ENCODE measurements around the gene EPHB6. TPM values are rescaled to one million over a fixed set of nuclear protein-coding genes. Genes with fewer than 3 reads are reported as not detected.

The EPHB6 gene
- total RNA-seq, 2 donors from 2014 or later: 8.2 to 19.4 TPM

DNA sequence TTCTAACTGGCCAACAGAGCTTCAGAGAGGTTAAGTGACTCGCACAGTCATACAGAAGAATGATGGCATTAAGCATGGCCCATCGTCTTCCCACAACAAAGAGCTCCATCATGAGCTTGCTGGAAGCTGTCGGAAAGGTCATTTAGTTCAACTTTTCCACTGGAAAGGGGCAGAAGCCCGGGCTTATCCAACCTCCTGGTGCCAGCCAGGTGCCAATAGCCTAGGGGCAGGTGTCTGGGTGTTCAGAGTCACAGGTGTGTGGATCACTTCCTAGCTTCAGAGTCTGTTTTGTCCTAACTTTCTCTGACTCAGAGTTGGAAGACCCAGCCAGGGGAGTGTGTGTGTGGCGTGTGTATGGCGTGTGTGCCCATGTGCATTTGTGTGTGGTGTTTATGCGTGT, 32.0 kb downstream of the EPHB6 start:
- no peak for TF ChIP-seq CTCF (IDR thresholded peaks at IDR 0.05)
- DNase-seq (ENCODE audit: low spot score): no peak
- H3K27ac ChIP-seq: no peak overlapping the region
- H3K27me3 ChIP-seq: no peaks in the 10 kb centered on the region
- no peaks in the 10 kb centered on the region for H3K4me1 ChIP-seq
- no peaks in the 10 kb centered on the region for H3K36me3 ChIP-seq
- H3K9me3 ChIP-seq: no peaks in the 10 kb centered on the region
- no peak overlapping the region for H3K4me3 ChIP-seq

DNA sequence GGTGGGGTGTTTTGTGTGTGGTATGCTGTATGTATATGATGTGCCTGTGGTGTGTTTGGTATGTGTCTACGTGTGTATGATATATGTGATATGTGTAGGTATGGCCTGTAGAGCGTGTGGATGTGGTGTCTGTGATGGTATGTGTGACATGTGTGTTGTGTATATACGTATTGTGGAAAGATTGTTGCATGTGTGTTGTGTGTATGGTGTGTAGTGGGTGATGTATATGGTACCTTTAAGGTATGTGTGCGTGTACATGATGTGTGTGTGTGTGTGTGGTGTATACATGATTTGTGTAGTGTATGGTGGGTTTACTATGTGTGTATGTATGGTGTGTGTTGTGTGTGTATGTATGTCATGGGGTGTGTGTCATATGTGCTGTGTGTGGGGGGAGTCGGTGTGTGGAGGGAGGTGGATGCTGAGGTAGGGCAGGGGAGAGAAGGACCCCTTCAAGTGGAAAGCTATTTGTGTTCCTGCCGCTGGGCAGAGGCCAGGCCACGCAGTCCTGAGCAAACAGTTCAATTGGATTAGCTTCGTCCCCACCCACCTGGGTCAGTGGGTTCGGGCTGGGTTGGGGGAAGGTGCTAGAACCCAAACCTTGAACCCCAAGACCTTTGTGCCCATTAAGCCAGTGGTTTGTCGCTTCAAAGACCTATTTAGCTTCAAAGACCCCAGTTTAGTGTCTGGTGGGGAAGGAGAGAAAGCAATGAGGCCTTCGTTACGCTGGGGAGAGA, 32.6 kb downstream of the EPHB6 start:
- TF ChIP-seq CTCF (IDR thresholded peaks at IDR 0.05): no peak
- Histone ChIP-seq H3K4me3 (no peak overlapping the region), H3K36me3 (no peaks in the 10 kb centered on the region), H3K27ac (no peak overlapping the region), H3K9me3 (no peaks in the 10 kb centered on the region), H3K4me1 (no peaks in the 10 kb centered on the region), H3K27me3 (no peaks in the 10 kb centered on the region)
- DNase-seq (ENCODE audit: low spot score): no peak

- DNase-seq (ENCODE audit: low spot score): no peak
- Histone ChIP-seq H3K4me3 (no peak overlapping the region), H3K9me3 (no peaks in the 10 kb centered on the region), H3K27me3 (no peaks in the 10 kb centered on the region), H3K4me1 (no peaks in the 10 kb centered on the region), H3K27ac (no peak overlapping the region), H3K36me3 (no peaks in the 10 kb centered on the region)
- TF ChIP-seq CTCF (IDR thresholded peaks at IDR 0.05): no peak
Measured at GRCh38 chr7:142889816-142890215, 34.9 kb downstream of the EPHB6 start.

DNA sequence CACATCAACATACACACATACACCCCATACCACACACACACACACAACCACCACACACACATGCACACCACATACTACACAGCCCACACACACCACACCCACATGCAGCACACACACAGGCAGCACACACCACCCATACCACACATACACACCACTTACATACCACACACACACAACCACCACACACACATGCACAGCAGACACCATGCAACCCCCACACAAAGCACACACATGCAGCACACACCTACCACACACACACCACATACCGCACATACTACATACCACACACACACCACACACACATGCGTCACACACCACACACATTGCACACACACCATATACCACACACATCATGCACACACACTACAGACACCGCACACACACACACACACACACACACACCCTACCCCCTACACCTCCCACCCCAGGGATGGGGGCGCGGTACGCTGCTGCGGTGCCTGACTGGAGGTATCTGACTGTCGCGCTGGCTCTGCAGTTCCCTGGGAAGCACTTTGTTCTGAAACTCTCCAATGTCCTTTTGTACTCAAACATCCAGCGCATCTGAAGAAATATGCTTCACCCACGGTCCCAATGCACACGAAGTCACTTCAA, 36.1 kb downstream of the EPHB6 start:
- Histone ChIP-seq H3K27me3 (no peaks in the 10 kb centered on the region), H3K36me3 (no peaks in the 10 kb centered on the region), H3K4me3 (no peak overlapping the region), H3K27ac (no peak overlapping the region), H3K4me1 (no peaks in the 10 kb centered on the region), H3K9me3 (no peaks in the 10 kb centered on the region)
- no peak for DNase-seq (ENCODE audit: low spot score)
- TF ChIP-seq CTCF (IDR thresholded peaks at IDR 0.05): no peak

DNA sequence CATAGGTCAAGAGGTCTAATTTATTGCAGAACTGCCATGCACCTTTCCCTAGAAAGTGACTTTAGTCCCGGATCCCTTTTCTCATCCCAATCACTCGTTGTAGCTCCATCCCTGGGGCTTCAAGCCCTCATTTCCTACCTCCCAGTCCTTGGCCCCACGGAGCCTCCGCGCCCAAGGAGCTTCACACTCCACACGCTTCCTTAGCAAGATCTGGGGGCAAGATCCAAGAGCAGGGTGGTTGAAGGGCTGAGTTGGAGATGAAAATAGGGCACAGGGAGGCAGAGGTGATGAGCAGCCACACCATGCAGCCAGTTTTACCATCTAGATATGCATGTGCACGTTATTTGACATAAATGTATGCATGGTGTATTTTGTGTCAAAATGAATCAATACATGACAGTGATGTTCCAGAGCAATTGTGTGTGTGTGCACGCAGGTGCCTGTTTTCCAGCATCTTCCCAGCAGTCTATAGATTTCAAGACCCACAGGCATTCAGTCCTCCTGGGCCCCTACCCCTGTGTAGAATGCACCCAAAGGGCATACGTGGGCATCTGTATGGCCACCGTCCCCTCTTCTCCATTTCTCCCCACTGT, 36.7 kb downstream of the EPHB6 start:
- Histone ChIP-seq H3K36me3 (no peaks in the 10 kb centered on the region), H3K4me3 (no peak overlapping the region), H3K27me3 (no peaks in the 10 kb centered on the region), H3K4me1 (no peaks in the 10 kb centered on the region), H3K9me3 (no peaks in the 10 kb centered on the region), H3K27ac (no peak overlapping the region)
- no peak for TF ChIP-seq CTCF (IDR thresholded peaks at IDR 0.05)
- no peak for DNase-seq (ENCODE audit: low spot score)

Measured in right atrium auricular region (tissue), 2 donors.